Body of pancreas (tissue), 4 donors: ENCODE data around the gene PODXL.

Experiments used
- CTCF ChIP-seq, 7 experiments: fragments of 450-650 bp in 4 of 7; fragments of 200-600 bp in 3 of 7; sonication (generic) in 3 of 7; IDR thresholded peaks; one replicate each; pipeline ENCODE4 v1.5.1; 2016 to 2019; ENCODE audit warnings: antibody characterized with exemption in 7 of 7
- POLR2A ChIP-seq, 3 donors: fragments of 450-650 bp; IDR thresholded peaks; one replicate each; pipeline ENCODE4 v1.6.1; 2016; ENCODE audit warnings: antibody characterized with exemption in 3 of 3, mild to moderate bottlenecking in 2 of 3

- TF ChIP-seq CTCF (IDR thresholded peaks at IDR 0.05) (no peak), POLR2A (IDR thresholded peaks at IDR 0.05) (no peak)
These were observed 7.5 kb upstream of the PODXL start for GRCh38 chr7:131563918-131564317.
